Activated T-cell treated with anti-CD3 and anti-CD28 coated beads for 4 hours (primary cell): ENCODE results near the gene TMEM151A.
A peak's percentile ranks its signal among the peaks of the same experiment; 100 is the strongest.
"Not testable (repeated sequence)": the region's sequence is repeated elsewhere in the genome, so short reads cannot be mapped to it uniquely, and the experiment has no call there.

Source experiments
- DNase-seq: peaks from one replicate; pipeline ENCODE4 v3.0.0-alpha.2; 2020

Gene TMEM151A

GRCh38 chr11:66267379-66268243 lies 24.1 kb upstream of the TMEM151A start:
- DNase-seq, result peak; percentile 78

- peak; percentile 99 for DNase-seq
Observed at GRCh38 chr11:66268244-66268951, 23.3 kb upstream of the TMEM151A start, which contains the start of gene RAB1B. RAB1B (plus strand) TSS chr11:66268639; CDS start chr11:66268680, 41 bp downstream.

GRCh38 chr11:66268952-66269905 lies 22.5 kb upstream of the TMEM151A start:
- DNase-seq, result no peak

GRCh38 chr11:66271816-66272215 lies 19.9 kb upstream of the TMEM151A start:
- DNase-seq, result no peak

- DNase-seq, result no peak
Observed at GRCh38 chr11:66272596-66272995, 19.1 kb upstream of the TMEM151A start.

GRCh38 chr11:66274219-66274618 lies 17.5 kb upstream of the TMEM151A start:
- DNase-seq, result no peak

GRCh38 chr11:66275396-66275795 lies 16.3 kb upstream of the TMEM151A start:
- DNase-seq, result no peak

GRCh38 chr11:66275984-66276612 lies 15.6 kb upstream of the TMEM151A start:
- DNase-seq, result no peak

GRCh38 chr11:66276619-66277018 lies 15.1 kb upstream of the TMEM151A start:
- DNase-seq, result not testable (repeated sequence)

- not testable (repeated sequence) for DNase-seq
Observed at GRCh38 chr11:66277064-66277463, 14.6 kb upstream of the TMEM151A start.

- no peak for DNase-seq
Observed at GRCh38 chr11:66277471-66278362, 14.0 kb upstream of the TMEM151A start, which contains the start of gene CNIH2. CNIH2 (plus strand) TSS chr11:66278175; CDS start chr11:66278457, 282 bp downstream.

- no peak for DNase-seq
Observed at GRCh38 chr11:66278363-66279091, 13.2 kb upstream of the TMEM151A start.

GRCh38 chr11:66279092-66279734 lies 12.5 kb upstream of the TMEM151A start:
- DNase-seq, result no peak

- no peak for DNase-seq
Observed at GRCh38 chr11:66280428-66280827, 11.3 kb upstream of the TMEM151A start.

- DNase-seq, result no peak
Observed at GRCh38 chr11:66281001-66281400, 10.7 kb upstream of the TMEM151A start.

- no peak for DNase-seq
Observed at GRCh38 chr11:66281776-66282467, 9.8 kb upstream of the TMEM151A start.

GRCh38 chr11:66282468-66283455 lies 8.9 kb upstream of the TMEM151A start:
- peak; percentile 96 for DNase-seq
